Body of pancreas (tissue), 4 donors: ENCODE results near the gene VPREB1. TPM values are rescaled to one million over a fixed set of nuclear protein-coding genes. Genes with fewer than 3 reads are reported as not detected.

Experiments
- ATAC-seq: fragments of 150-250 bp; one replicate; pipeline ENCODE4 v1.9.1; 2016
- DNase-seq, 4 donors: peaks; one replicate each; pipeline ENCODE4 v3.0.0-alpha.2; 2019
- H3K27ac ChIP-seq, 4 donors: fragments of 200-600 bp; sonication (generic); 1 replicate in 3 of 4; 2 replicates in 1 of 4; pipeline versions ENCODE4 v1.5.1 to v1.6.1; 2016 to 2019; ENCODE audit warnings: mild to moderate bottlenecking in 1 of 4, mixed read lengths in 1 of 4, moderate library complexity in 1 of 4
- H3K27me3 ChIP-seq, 2 donors: fragments of 200-600 bp; sonication (generic); one replicate each; pipeline ENCODE4 v1.6.0; 2016; ENCODE audit warnings: mild to moderate bottlenecking in 1 of 2
- H3K36me3 ChIP-seq, 2 donors: fragments of 200-600 bp; sonication (generic); replicated peaks in 1 of 2; 2 replicates each; pipeline ENCODE4 v1.5.1; 2016; ENCODE audit warnings: low read depth in 2 of 2; ENCODE audit not compliant: insufficient read depth in 1 of 2
- H3K4me1 ChIP-seq: fragments of 200-600 bp; sonication (generic); one replicate; pipeline ENCODE4 v1.6.0; 2016
- H3K4me3 ChIP-seq, 2 donors: fragments of 200-600 bp; sonication (generic); 1 replicate in 1 of 2; 2 replicates in 1 of 2; pipeline ENCODE4 v1.5.1; 2016 to 2019
- H3K9me3 ChIP-seq, 3 donors: fragments of 200-600 bp; sonication (generic); 1 replicate in 2 of 3; 2 replicates in 1 of 3; pipeline ENCODE4 v1.5.1; 2016
- POLR2A ChIP-seq, 3 donors: fragments of 450-650 bp; IDR thresholded peaks; one replicate each; pipeline ENCODE4 v1.6.1; 2016; ENCODE audit warnings: antibody characterized with exemption in 3 of 3, mild to moderate bottlenecking in 2 of 3
- WGBS, 2 donors: methylation state at CpG; one replicate each; pipeline ENCODE4 v1.1.5; 2017; 5-methylcytosine and 5-hydroxymethylcytosine counted together
- intact Hi-C: fragments of 100-400 bp; cut with DNase I; formaldehyde crosslinking; loops from one replicate; pipeline ENCODE4 v1.15.1; 2023
- total RNA-seq, 2 donors: library from RNA; depleted of rRNA; stranded (reverse); fragments of >200 nt; gene quantifications; one replicate each; pipeline ENCODE4 v1.1.0, GENCODE V29; 2016
- TF ChIP-seq, protein P1 (sequence below), 7 experiments: fragments of 450-650 bp in 4 of 7; fragments of 200-600 bp in 3 of 7; sonication (generic) in 3 of 7; IDR thresholded peaks; one replicate each; pipeline ENCODE4 v1.5.1; 2016 to 2019; ENCODE audit warnings: antibody characterized with exemption in 7 of 7

Gene VPREB1
- total RNA-seq, 2 donors from 2014 or later: not detected

DNA sequence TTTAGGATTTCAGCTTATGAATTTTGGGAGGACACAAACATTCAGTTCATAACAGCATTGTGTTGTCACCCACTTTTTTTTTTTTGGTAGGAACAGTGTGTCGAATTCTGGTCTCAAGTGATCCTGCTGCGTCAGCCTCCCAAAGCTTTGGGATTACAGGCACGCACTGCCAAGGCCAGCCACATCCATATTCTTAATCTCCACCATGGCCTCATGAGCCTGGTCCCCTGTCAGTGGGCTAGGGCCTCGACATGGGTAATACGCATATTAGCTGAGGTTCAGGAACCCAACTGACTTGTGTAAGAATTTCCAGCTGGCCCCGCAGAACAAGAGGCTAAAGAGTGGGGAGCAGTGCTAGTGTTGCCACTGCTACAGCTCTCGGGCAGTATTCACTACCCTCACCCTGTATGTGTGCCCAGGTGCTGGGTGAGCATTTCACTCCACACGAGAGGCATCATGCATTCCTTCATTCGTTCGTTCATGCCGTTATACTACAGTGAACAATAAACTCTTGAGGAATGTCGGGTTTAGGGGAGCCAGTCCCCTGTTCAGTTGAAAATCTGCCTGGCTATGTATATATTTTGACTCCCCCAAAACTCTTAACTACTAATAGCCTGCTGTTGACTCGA is 5.2 kb upstream of the VPREB1 start:
- WGBS, 2 donors: 69 to 76% methylated on average over 11 to 13 of the region's 13 CpGs
- Histone ChIP-seq H3K4me3 (no peak overlapping the region), H3K9me3 (no peaks in the 10 kb centered on the region), H3K4me1 (no peaks in the 10 kb centered on the region), H3K27ac (no peak overlapping the region), H3K27me3 (no peaks in the 10 kb centered on the region), H3K36me3 (no peaks in the 10 kb centered on the region)
- TF ChIP-seq, protein P1, sequence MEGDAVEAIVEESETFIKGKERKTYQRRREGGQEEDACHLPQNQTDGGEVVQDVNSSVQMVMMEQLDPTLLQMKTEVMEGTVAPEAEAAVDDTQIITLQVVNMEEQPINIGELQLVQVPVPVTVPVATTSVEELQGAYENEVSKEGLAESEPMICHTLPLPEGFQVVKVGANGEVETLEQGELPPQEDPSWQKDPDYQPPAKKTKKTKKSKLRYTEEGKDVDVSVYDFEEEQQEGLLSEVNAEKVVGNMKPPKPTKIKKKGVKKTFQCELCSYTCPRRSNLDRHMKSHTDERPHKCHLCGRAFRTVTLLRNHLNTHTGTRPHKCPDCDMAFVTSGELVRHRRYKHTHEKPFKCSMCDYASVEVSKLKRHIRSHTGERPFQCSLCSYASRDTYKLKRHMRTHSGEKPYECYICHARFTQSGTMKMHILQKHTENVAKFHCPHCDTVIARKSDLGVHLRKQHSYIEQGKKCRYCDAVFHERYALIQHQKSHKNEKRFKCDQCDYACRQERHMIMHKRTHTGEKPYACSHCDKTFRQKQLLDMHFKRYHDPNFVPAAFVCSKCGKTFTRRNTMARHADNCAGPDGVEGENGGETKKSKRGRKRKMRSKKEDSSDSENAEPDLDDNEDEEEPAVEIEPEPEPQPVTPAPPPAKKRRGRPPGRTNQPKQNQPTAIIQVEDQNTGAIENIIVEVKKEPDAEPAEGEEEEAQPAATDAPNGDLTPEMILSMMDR (IDR thresholded peaks at IDR 0.05): no peak
- TF ChIP-seq POLR2A (IDR thresholded peaks at IDR 0.05): no peak
- no peak for ATAC-seq
- DNase-seq: no peak
- intact Hi-C loops: no loop called here

DNA sequence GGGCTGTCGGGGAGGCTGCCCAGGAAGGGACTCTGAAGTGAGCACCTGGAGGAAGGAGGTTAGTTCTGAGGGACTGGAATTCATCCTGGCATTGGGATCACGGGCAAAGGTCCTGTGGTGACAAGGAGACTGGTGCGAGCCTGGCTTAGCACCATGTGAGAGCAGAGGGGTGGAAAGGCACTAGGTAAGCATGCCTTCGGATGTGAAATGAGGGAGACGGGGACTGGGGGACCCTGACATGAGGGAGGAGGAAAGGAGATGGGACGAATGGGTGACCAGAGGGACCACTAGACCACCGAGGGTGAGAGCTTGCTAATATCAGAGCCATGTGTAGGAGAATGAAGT is 3.1 kb upstream of the VPREB1 start:
- no peak for ATAC-seq
- Histone ChIP-seq H3K27me3 (no peaks in the 10 kb centered on the region), H3K9me3 (no peaks in the 10 kb centered on the region), H3K4me1 (no peaks in the 10 kb centered on the region), H3K4me3 (no peak overlapping the region), H3K27ac (no peak overlapping the region), H3K36me3 (no peaks in the 10 kb centered on the region)
- TF ChIP-seq, protein P1 (IDR thresholded peaks at IDR 0.05): no peak
- TF ChIP-seq POLR2A (IDR thresholded peaks at IDR 0.05): no peak
- intact Hi-C loops: no loop called here
- DNase-seq: no peak
- 52 to 75% methylated on average over 6 to 7 of the region's 7 CpGs for WGBS, 2 donors

- H3K27me3 ChIP-seq: no peaks in the 10 kb centered on the region
- 43 to 55% methylated on average over 1 to 2 of the region's 2 CpGs for WGBS, 2 donors
- intact Hi-C loops: no loop called here
- H3K27ac ChIP-seq: no peak overlapping the region
- no peak for TF ChIP-seq POLR2A (IDR thresholded peaks at IDR 0.05)
- TF ChIP-seq, protein P1 (IDR thresholded peaks at IDR 0.05): no peak
- H3K9me3 ChIP-seq: no peaks in the 10 kb centered on the region
- no peaks in the 10 kb centered on the region for H3K4me1 ChIP-seq
- no peak overlapping the region for H3K4me3 ChIP-seq
- no peak for ATAC-seq
- no peak for DNase-seq
- H3K36me3 ChIP-seq: no peaks in the 10 kb centered on the region
These were observed 2.1 kb upstream of the VPREB1 start for GRCh38 chr22:22242488-22242887.

- H3K4me1 ChIP-seq: no peaks in the 10 kb centered on the region
- TF ChIP-seq, protein P1 (IDR thresholded peaks at IDR 0.05): no peak
- TF ChIP-seq POLR2A (IDR thresholded peaks at IDR 0.05): no peak
- H3K36me3 ChIP-seq: no peaks in the 10 kb centered on the region
- H3K27ac ChIP-seq: no peak overlapping the region
- no peaks in the 10 kb centered on the region for H3K27me3 ChIP-seq
- DNase-seq (no peak), ATAC-seq (no peak)
- H3K4me3 ChIP-seq: no peak overlapping the region
- 41 to 50% methylated on average over 6 of the region's 6 CpGs for WGBS, 2 donors
- no peaks in the 10 kb centered on the region for H3K9me3 ChIP-seq
- intact Hi-C loops: no loop called here
These were observed 1.4 kb upstream of the VPREB1 start for GRCh38 chr22:22243033-22243680.
